HepG2 (cell line): ENCODE measurements around the gene RABIF. TPM values are rescaled to one million over a fixed set of nuclear protein-coding genes. Genes with fewer than 3 reads are reported as not detected.
A peak's percentile ranks its signal among the peaks of the same experiment; 100 is the strongest.

ENCODE experiments used
- ATAC-seq: fragments of 200-7000 bp; cut with Tn5 transposase; 3 replicates; pipeline ENCODE4 v1.9.1; 2020; ENCODE audit warnings: mild to moderate bottlenecking, moderate library complexity
- BruUV-seq: library from RNA; stranded (reverse); fragments of 400-500 nt; replicated peaks from 2 replicates; lab custom pipeline; 2021; lab: Mats Ljungman, UMichigan
- CTCF ChIA-PET: fragments of 300-600 bp; formaldehyde crosslinking; extraction: SDS; loops from one replicate; lab custom pipeline; 2021; ENCODE audit warnings: low total read pairs, inconsistent platforms, low intra/inter-chr PET ratio; lab: Yijun Ruan, JAX
- POLR2A ChIA-PET: fragments of 350-600 bp; sonication (Branson Sonifier 250); formaldehyde crosslinking; loops from one replicate; lab custom pipeline; 2020; ENCODE audit warnings: antibody characterized with exemption, inconsistent platforms; lab: Yijun Ruan, JAX
- DNase-seq: peaks from one replicate; pipeline ENCODE4 v3.0.0-alpha.2; 2015; ENCODE audit warnings: low spot score
- FAIRE-seq: peaks from 3 replicates; lab custom pipeline; 2011; peaks lifted over from hg19 to GRCh38; lab: Jason Lieb, UNC
- H2AFZ ChIP-seq: one replicate; pipeline ENCODE4 v1.6.1; 2011; ENCODE audit warnings: low read length, inconsistent platforms
- H3K27ac ChIP-seq: fragments of 300-600 bp; 3 replicates; pipeline ENCODE4 v1.8.0; 2011; ENCODE audit warnings: mixed run types, mild to moderate bottlenecking, mixed read lengths, low read length, inconsistent platforms; ENCODE audit not compliant: insufficient read depth; ENCODE audit errors: extremely low read length
- H3K27me3 ChIP-seq, 2 experiments: fragments of 200-600 bp in 1 of 2; 2 replicates in 1 of 2; 3 replicates in 1 of 2; pipeline versions ENCODE4 v1.6.0 to v1.8.0; 2011; ENCODE audit warnings: low read length in 2 of 2, mild to moderate bottlenecking in 2 of 2, moderate library complexity in 2 of 2, inconsistent platforms in 1 of 2; ENCODE audit not compliant: insufficient read depth in 2 of 2, control insufficient read depth in 1 of 2
- H3K36me3 ChIP-seq, 2 experiments: fragments of 200-600 bp in 1 of 2; replicated peaks in 1 of 2; 2 replicates in 1 of 2; 3 replicates in 1 of 2; pipeline versions ENCODE4 v1.5.1 to v1.8.0; 2011; ENCODE audit warnings: low read length in 2 of 2, inconsistent platforms in 1 of 2; ENCODE audit not compliant: insufficient read depth in 2 of 2, control insufficient read depth in 1 of 2
- H3K4me1 ChIP-seq: 2 replicates; pipeline ENCODE4 v1.5.1; 2012; ENCODE audit warnings: low read length, inconsistent platforms; ENCODE audit not compliant: insufficient read depth
- H3K4me2 ChIP-seq: 2 replicates; pipeline ENCODE4 v1.6.0; 2011; ENCODE audit warnings: low read depth, low read length, inconsistent platforms
- H3K4me3 ChIP-seq, 3 experiments: fragments of 200-600 bp in 1 of 3; sonication (generic), shearing (Covaris generic) in 1 of 3; replicated peaks in 1 of 3; 2 replicates each; pipeline ENCODE4 v1.5.1; 2011 to 2016; ENCODE audit warnings: low read length in 3 of 3, inconsistent platforms in 2 of 3, low read depth in 2 of 3, mild to moderate bottlenecking in 2 of 3, control low read depth in 1 of 3, mixed read lengths in 1 of 3; ENCODE audit not compliant: insufficient read depth in 1 of 3
- H3K79me2 ChIP-seq: one replicate; pipeline ENCODE4 v1.6.1; 2011; ENCODE audit warnings: low read length, inconsistent platforms; ENCODE audit not compliant: insufficient read depth
- H3K9ac ChIP-seq: 2 replicates; pipeline ENCODE4 v1.6.0; 2011; ENCODE audit warnings: mild to moderate bottlenecking, low read depth, low read length, inconsistent platforms; ENCODE audit not compliant: insufficient read depth
- H3K9me3 ChIP-seq: 2 replicates; pipeline ENCODE4 v1.5.1; 2012; ENCODE audit warnings: mild to moderate bottlenecking, low read length
- H4K20me1 ChIP-seq: 2 replicates; pipeline ENCODE4 v1.6.0; 2011; ENCODE audit warnings: inconsistent platforms, mild to moderate bottlenecking, low read length, moderate library complexity; ENCODE audit not compliant: insufficient read depth
- CREB1 ChIP-seq, 2 experiments: fragments of 450-650 bp in 1 of 2; IDR thresholded peaks; 2 replicates each; pipeline ENCODE4 v1.6.1; 2016 to 2017; ENCODE audit warnings: control low read depth in 1 of 2, mild to moderate bottlenecking in 1 of 2, missing compliant biosample characterization in 1 of 2, missing genetic modification characterization in 1 of 2
- FOXO1 ChIP-seq: sonication (generic); formaldehyde crosslinking; IDR thresholded peaks from 2 replicates; pipeline ENCODE4 v1.4.0; 2020; ENCODE audit warnings: missing genetic modification reagents
- GATAD1 ChIP-seq: IDR thresholded peaks from 2 replicates; pipeline ENCODE4 v1.6.1; 2016; ENCODE audit warnings: missing genetic modification reagents, missing compliant biosample characterization
- KMT2A ChIP-seq: sonication (generic); formaldehyde crosslinking; IDR thresholded peaks from 2 replicates; pipeline ENCODE4 v1.4.0; 2020; ENCODE audit warnings: missing genetic modification reagents
- MAFK ChIP-seq, 2 experiments: IDR thresholded peaks in 1 of 2; conservative IDR thresholded peaks in 1 of 2; 2 replicates each; pipeline ENCODE4 v1.6.1; 2011; ENCODE audit warnings: improper control_type of control experiment in 2 of 2, low read length in 2 of 2
- MEIS1 ChIP-seq: sonication (generic); formaldehyde crosslinking; IDR thresholded peaks from 2 replicates; pipeline ENCODE4 v1.9.0; 2021; ENCODE audit warnings: mild to moderate bottlenecking, missing genetic modification reagents, moderate library complexity, borderline replicate concordance
- NFIB ChIP-seq: sonication (generic); formaldehyde crosslinking; IDR thresholded peaks from 2 replicates; pipeline ENCODE4 v1.9.0; 2021; ENCODE audit warnings: missing genetic modification reagents, mild to moderate bottlenecking, borderline replicate concordance
- NFKBIZ ChIP-seq: IDR thresholded peaks from 2 replicates; pipeline ENCODE4 v1.6.1; 2018; ENCODE audit warnings: missing genetic modification reagents, missing compliant biosample characterization
- ZNF20 ChIP-seq: sonication (generic); formaldehyde crosslinking; IDR thresholded peaks from 2 replicates; pipeline ENCODE4 v1.4.0; 2020; ENCODE audit warnings: mild to moderate bottlenecking, moderate library complexity, missing genetic modification reagents
- ZNF546 ChIP-seq: sonication (generic); formaldehyde crosslinking; conservative IDR thresholded peaks from 2 replicates; pipeline ENCODE4 v1.8.1; 2023; ENCODE audit warnings: mild to moderate bottlenecking, missing genetic modification reagents
- ZNF619 ChIP-seq: sonication (generic); formaldehyde crosslinking; IDR thresholded peaks from 2 replicates; pipeline ENCODE4 v1.4.0; 2020; ENCODE audit warnings: mild to moderate bottlenecking, missing genetic modification reagents
- WGBS: methylation state at CpG from one replicate; pipeline ENCODE4 v1.1.6; 2017; ENCODE audit warnings: low lambda C conversion rate; 5-methylcytosine and 5-hydroxymethylcytosine counted together
- in situ Hi-C: cut with HindIII; loops from 2 replicates; pipeline ENCODE4 v1.10.0; 2017; ENCODE audit warnings: low pct_unique_long_range_greater_than_20kb; ENCODE audit not compliant: extremely low pct_ligation_motif_present
- intact Hi-C: fragments of 100-400 bp; cut with micrococcal nuclease; formaldehyde crosslinking; loops from one replicate; pipeline ENCODE4 v1.10.0; 2022; ENCODE audit not compliant: unreplicated experiment
- polyA plus RNA-seq, 8 experiments: library from polyadenylated mRNA; depleted of rRNA in 3 of 8; stranded (reverse) in 7 of 8; unstranded in 1 of 8; fragments of >200 nt; fragmentation: Illumina TruSeq in 4 of 8; extraction: Trizol in 4 of 8; gene quantifications; 2 replicates each; pipeline versions ENCODE4 v1.2.1 to v1.2.3, GENCODE V29; 2011 to 2016; ENCODE audit warnings: low read depth in 4 of 8, missing spikeins in 1 of 8, mixed read lengths in 1 of 8; ENCODE audit not compliant: insufficient read depth in 1 of 8
- total RNA-seq, 5 experiments: library from RNA; depleted of rRNA; stranded (reverse); fragments of >200 nt; fragmentation: Illumina TruSeq; extraction: Trizol; gene quantifications; 2 replicates each; pipeline ENCODE4 v1.2.3, GENCODE V29; 2016; ENCODE audit warnings: low read depth in 1 of 5

RABIF gene
- total and polyA plus RNA-seq, 2 of the 13 experiments (the other 11 are each of a cell fraction or from before 2014, with no cell fraction given) = 7.6 to 8.3 TPM

DNA sequence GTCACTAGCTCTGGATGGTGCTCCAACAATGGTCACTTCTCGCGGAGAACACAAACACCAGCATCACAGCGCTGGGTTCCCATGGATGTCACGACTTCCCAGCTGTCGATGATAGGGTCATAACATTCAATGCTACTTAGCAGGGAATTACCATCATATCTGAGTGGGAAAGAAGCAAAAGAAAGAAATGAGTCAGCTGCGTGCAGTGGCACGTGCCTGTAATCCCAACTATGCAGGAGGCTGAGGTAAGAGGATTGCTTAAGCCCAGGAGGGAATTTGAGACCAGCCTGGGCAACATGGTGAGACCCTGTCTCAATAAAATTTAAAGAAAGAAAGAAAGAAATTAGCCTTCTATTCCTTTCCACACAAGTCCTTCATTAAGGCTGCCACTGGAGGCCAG lies 3.6 kb upstream of the RABIF start:
- Histone ChIP-seq H3K9me3 (no peaks in the 10 kb centered on the region), H3K36me3 (peaks cover 9 to 55% of the 10 kb centered on the region in 2 experiments), H3K4me3 (no peak overlapping the region), H3K4me1 (peaks cover 10% of the 10 kb centered on the region), H3K27me3 (no peaks in the 10 kb centered on the region), H2AFZ (no peak overlapping the region), H3K4me2 (no peak overlapping the region), H4K20me1 (no peaks in the 10 kb centered on the region), H3K9ac (no peak overlapping the region), H3K27ac (no peak overlapping the region), H3K79me2 (peaks cover 5% of the 10 kb centered on the region)
- in situ Hi-C loops (no loop called here), intact Hi-C loops (no loop called here)
- ChIA-PET POLR2A (no interaction called here), CTCF (no interaction called here)
- ATAC-seq (no peak), DNase-seq (no peak), FAIRE-seq (no peak)
- 96% methylated on average over 7 of the region's 7 CpGs for WGBS
- no TSS peak for BruUV-seq
- no peak for TF ChIP-seq ZNF619 (CRISPR knock-in tag)
- TF ChIP-seq NFIB (CRISPR knock-in tag) = no peak
- TF ChIP-seq NFKBIZ (CRISPR knock-in tag) = no peak
- no peak for TF ChIP-seq KMT2A (CRISPR knock-in tag)
- no peak for TF ChIP-seq FOXO1
- TF ChIP-seq ZNF546 (CRISPR knock-in tag) = no peak
- no peak for TF ChIP-seq MEIS1 (CRISPR knock-in tag)
- no peak for TF ChIP-seq ZNF20 (CRISPR knock-in tag)
- no peak for TF ChIP-seq GATAD1 (CRISPR knock-in tag)

- ChIA-PET POLR2A (interaction anchor here (0.6 to 2.9 kb wide), 3 partner anchors 11 to 80 kb away, joined by 3 to 21 read pairs (median 3); partner anchors contain the start of gene PCAT6), CTCF (no interaction called here)
- no peak for ATAC-seq
- Histone ChIP-seq H3K4me3 (no peak overlapping the region), H3K27me3 (no peaks in the 10 kb centered on the region), H4K20me1 (no peaks in the 10 kb centered on the region; the same call in 1 of the 2 replicates), H3K4me1 (peaks cover 15% of the 10 kb centered on the region), H3K36me3 (peaks cover 9 to 37% of the 10 kb centered on the region in 2 experiments), H3K27ac (no peak overlapping the region), H3K9ac (no peak overlapping the region), H3K4me2 (no peak overlapping the region), H3K9me3 (no peaks in the 10 kb centered on the region), H2AFZ (no peak overlapping the region), H3K79me2 (peaks cover 9% of the 10 kb centered on the region)
- no TSS peak for BruUV-seq
- no peak for TF ChIP-seq CREB1 (IDR thresholded peaks at IDR 0.05)
- TF ChIP-seq CREB1 (CRISPR knock-in tag; IDR thresholded peaks at IDR 0.05) = no peak
- TF ChIP-seq MAFK (conservative IDR thresholded peaks at IDR 0.05 in 1 of 2, IDR thresholded peaks at IDR 0.05 in 1 of 2; ENCODE audit: low read length in 2 of 2) = 0 out of 4 replicates have a peak, but pooled peaks of 1 of the 2 experiments have one; percentile 5
- no peak for DNase-seq
- in situ Hi-C loops = no loop called here
- FAIRE-seq = no peak
- intact Hi-C loops = no loop called here
- WGBS = 92% methylated on average over 4 of the region's 4 CpGs
These were observed 1.4 kb upstream of the RABIF start for GRCh38 chr1:202890392-202890791.
